Inflammatory macrophage (primary cell): ENCODE measurements around the gene HPCA.

Experiments used
- DNase-seq, 2 donors: peaks; one replicate each; pipeline ENCODE4 v3.0.0-alpha.2; 2020 to 2022
- total RNA-seq, 18 experiments: gene quantifications; one replicate each; lab custom pipeline; 2026; ENCODE audit warnings: mixed read lengths in 6 of 18, inconsistent platforms in 2 of 18; lab: John Stamatoyannopoulos, UW

HPCA gene
- 0 to 0.06 (median 0) reads per million in 18 experiments for total RNA-seq

GRCh38 chr1:32886004-32886827 lies at the start of gene HPCA:
Gene HPCA, plus strand, starts transcription at chr1:32886491. Its CDS starts 2,408 bp downstream, at chr1:32888899.
- peak; percentile 19 to 52 for DNase-seq

DNA sequence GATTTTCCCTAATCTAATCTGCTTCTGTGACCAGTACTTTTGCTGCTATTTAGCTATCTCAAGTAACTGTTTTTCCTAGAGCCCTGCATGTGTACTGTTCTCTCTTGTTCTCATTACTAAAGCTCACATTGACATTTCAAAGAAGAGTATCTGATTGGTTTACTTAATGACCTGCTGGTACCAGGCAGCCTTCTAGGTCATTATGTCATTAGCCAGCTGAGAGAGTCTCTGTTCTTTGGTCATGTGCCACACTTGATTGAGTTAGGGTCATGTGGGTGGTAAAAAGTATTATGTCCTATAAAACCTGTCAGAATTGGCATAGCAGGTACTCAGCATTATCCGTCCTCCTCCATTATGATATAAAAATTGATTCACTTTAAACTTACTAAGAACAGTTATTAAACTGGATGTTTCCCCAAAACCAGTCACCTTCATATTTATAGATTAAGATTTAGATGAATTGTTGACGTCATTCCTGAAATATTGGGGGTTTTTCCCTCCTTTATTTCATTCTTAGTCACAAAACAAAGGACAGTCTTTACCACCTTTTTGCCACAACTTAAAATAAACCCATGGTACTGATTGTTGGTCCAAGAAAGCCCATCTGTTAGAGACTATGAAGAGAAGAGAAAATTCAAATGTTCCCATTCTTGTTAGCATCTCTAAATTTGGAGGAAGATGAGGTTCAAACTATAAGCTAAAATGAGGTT lies 37.8 kb upstream of the HPCA start:
- DNase-seq, result no peak

DNA sequence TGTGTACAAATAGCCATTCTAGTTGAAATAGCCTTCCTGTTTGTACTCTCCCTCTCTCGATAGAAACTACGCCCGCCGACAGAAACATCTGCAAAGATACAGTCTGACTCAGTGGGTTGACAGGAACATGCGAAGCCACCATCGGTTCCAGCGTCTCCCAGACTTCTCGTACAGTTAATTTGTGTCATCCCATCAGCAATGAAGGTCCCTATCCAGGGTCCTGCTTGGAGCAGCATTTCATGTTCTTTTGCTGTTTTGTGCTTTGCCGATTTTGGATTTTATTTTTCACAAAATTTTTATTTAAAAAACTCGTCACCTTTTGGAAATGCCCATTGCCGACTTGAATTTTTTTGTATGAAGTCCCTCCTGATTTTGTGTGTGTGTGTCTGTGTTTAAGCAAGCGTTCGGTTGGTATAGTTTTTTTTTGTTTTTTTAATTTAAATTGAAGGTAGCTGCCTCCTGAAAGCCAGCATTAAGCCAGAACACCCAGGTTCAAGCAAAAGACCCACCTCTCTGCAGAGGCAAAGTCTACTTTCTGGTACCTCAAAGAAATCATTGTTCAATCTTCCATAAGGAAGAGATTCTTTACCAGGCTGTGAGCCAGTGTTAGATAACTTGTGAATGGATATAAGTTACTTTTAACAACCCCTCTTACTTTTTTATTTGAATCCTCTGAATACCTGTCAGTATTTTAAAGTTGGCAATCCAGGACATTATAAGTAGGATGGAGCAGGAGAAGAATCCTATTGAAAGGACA lies 30.3 kb upstream of the HPCA start:
- no peak for DNase-seq

DNA sequence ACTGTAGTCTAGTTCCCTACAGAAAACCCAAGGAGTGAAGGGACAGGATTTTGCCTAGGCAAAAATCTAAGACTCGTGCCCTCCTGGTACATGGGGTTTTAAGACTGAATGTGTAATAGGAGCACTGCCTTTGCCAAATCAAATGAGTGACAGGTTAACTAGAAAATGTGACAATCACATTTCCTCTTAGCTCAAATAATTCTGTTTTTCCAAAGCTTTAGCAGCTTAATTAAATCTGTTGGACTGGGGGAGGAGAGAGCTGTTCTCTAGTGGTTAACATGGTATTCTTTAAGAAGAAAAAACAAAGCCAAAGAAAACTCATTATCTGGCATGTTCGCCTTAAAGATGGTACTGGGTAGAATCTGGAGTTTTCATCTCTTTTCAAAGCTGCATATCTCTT lies 28.2 kb upstream of the HPCA start:
- DNase-seq, result no peak

GRCh38 chr1:32858791-32859190 lies 27.5 kb upstream of the HPCA start:
- no peak for DNase-seq

- DNase-seq, result no peak
Measured at GRCh38 chr1:32859915-32860314, 26.4 kb upstream of the HPCA start.

GRCh38 chr1:32860566-32860965 lies 25.7 kb upstream of the HPCA start:
- no peak for DNase-seq

- DNase-seq, result peak; percentile 26 to 61
Measured at GRCh38 chr1:32861904-32862695, 24.2 kb upstream of the HPCA start.

DNA sequence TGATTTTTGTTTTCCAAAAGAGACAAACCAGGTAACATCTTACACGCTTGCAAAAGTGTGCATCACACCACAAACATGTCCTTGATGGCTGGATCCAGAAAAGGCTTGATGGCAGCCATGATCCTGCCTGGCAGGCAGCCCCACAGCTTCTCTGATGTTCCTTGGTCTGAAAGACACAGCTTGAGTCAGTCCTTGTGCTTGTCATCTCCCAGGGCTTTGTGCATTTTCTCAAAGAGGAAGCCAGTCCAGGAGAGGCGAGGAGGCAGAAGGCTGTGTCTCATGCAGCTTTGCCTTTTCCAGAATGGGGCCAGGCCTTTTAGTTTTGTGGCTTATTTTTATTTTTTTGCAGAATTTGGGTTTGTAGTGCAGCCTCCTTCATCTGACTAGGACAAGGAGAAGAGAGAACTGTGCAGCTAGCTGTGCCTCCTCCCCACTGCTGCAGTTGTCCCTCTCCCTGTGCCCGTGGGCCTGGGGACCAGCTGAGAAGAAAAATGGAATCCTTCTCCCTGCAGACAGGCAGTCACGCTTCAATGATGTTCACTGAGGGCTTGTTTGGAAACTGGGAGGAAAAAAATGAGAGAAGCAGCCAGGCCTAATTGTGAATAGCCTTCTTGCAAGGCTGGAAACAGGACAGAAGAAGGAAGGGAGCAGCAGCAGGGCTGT lies 22.9 kb upstream of the HPCA start:
- peak in 1 of 2 donors; percentile 52 for DNase-seq

DNA sequence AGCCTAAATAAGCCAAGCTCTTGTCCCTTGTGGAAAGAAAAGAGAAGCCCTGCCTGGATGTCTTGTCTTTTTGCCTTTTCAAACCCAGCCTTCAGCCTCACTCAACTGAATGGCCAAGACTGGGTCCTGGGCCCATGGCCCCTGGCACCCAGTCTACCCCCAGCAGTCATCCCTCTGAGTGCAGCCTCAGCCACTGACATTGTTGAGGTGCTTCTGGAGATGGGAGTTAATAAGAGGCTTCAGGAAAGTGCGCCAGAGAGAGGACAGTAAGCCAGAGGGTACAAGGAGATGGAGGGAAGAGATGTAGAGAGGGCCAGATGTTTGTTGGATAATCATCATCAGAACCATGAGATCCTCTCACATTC lies 22.4 kb upstream of the HPCA start:
- DNase-seq, result no peak

DNA sequence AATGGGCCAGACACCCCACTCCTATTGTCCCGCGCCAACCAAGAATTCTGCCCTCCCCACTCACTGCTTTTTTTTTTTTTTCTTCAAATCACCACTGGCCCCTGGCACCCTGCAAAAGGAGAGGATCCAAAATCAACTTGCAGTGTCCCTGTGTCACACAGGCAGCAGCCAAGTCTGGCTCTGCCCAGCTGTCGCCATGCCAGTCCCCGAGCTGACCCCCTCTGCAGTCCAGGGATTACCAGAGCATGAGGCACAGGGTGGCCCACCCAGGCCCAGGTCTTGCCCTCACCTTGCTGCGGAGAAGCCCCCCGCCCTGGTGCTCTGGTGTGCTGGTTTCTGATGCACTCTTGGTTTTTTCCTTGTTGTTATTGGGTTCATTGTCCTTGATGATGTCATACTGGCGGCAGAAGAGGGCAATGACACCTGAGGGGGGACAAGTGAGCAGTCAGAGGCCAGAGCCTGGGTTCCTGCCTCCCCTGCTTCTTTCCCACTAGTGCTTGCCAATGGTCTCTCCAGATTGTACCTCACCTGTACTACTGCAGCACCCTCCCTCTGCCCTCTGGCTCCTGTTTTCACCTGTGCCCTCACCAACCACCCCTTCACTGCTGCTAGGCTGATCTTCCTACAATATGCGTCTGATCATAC lies 21.8 kb upstream of the HPCA start:
- DNase-seq, result no peak

DNA sequence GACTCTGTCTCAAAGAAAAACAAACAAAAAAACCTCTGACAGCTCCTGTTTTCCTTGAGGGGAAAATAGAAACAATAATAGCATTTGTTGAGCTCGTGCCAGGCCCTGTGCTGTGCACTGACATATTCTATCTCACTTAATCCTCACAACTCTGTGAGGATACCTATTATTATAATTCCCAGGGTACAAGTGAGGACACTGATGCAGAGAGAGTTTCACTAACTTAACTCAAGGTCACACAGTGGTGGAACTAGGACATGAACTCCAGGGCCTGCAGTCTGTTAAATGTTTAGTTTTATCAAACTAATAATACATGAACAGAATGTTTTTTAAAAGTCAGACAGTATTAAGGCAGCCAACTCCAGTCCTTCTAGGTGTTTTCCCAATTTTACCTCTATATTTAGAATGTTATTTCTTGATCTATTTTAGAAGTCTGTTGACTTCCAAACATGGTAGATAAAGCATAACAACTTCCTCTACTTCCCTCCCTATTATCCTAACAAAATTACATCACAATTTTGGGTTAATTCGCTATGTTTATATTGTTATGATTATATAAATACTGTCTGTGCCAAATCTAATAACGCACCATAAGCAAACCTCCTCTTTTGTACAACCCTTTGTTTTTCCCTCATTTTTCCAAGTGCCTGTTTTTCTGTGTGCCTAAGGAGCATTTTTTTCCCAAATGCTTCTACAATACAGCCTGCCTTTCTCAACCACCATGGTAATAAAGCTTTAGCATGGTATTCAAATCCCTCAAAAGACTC lies 20.5 kb upstream of the HPCA start:
- no peak for DNase-seq

GRCh38 chr1:32867151-32867550 lies 19.1 kb upstream of the HPCA start:
- no peak for DNase-seq

DNA sequence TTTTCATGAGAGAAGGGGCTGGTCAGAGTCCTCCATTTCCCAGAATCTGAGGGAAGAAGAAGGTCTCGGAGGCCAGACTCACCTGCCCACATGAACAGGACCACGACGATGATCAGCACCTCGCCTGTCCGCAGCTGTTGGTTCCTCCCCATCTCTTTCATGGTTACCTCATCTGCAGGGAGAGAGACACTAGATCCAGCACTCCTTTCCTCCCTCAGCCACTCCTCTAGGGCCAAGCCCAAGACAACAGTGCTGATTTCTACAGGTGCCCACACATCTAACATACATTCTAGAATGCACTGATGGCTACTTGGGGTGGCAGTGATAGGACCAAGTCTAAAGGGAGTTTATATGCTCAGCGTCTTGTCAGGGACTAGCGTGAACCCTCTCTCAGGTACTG lies 18.6 kb upstream of the HPCA start:
- no peak for DNase-seq

- DNase-seq, result no peak
Measured at GRCh38 chr1:32868085-32868484, 18.2 kb upstream of the HPCA start.

DNA sequence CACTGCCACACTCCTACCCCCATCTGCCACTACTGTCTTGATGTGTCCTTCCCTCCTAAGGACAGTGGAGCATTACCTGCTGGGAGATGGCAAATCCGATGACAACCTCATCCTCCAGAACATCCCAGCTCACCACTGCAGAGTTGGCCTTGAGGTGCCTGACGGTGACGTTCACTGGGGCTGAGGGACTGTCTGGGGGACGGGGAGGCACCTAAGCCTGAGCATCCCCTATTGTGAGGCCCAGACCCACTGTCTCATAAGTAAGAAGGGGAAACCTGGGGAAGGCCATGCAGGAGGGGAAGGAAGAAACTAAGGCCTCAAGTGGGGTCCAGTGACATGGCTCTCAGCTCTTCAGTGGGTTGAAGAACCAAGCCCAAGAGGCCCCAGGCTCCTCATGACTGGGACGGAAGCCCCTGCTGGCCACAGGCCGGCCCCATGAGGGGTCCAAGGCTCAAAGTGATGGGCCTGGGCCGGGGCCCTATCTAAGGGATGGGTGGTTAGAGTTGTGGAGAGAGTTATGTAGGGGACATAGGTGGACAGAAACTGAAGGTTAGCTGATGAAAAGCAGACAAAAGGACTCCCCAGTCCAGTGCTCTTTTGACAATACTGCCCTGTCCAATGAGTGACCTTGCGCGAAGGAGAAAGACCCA lies 17.4 kb upstream of the HPCA start:
- no peak for DNase-seq

DNA sequence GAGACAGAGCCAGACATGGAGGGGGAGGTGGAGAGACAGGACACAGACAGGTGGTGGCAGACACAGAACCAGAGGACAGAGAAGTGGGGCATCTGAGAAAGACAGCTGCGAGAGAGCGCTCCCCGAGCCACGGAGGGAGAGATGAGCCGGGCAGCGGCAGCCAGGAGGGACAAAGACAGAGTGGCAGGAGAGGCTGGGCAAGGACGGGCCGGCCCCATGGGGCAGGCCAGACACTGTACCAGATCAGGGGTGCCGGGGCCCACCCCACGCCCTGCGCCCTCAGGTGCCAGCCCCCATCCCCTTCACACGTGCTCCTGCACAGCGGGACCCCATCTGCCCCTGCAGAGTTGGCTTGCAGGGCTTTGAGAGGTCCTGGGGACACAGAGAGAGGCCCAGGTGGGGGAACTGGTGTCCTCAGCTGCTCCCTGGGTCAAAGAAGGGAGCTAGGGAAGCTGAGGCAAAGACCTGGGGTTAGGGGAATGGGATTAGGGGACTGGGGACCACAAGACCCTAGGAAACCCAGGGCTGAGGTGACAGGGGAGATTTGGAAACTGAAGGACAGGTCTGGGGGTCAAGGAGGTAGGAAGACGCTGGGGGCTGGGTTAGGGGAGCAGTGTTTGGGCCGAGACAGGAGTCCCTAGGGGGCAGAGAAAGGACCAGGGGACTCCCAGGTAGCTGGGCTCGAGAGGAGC lies 16.2 kb upstream of the HPCA start:
- DNase-seq, result no peak

- DNase-seq, result no peak
Measured at GRCh38 chr1:32870615-32871363, 15.5 kb upstream of the HPCA start, which contains the start of gene FNDC5. Gene FNDC5, minus strand, starts transcription at chr1:32870912.
